HG02885 (cell line): ENCODE measurements around the gene PNPO.
"Not testable (repeated sequence)": the region's sequence is repeated elsewhere in the genome, so short reads cannot be mapped to it uniquely, and the experiment has no call there.

Source experiments
- ATAC-seq: cut with Tn5 transposase; IDR thresholded peaks from one replicate; pipeline ENCODE4 v1.9.1; 2021; ENCODE audit warnings: mild to moderate bottlenecking; ENCODE audit not compliant: unreplicated experiment, poor library complexity

PNPO gene

GRCh38 chr17:47916489-47917208 lies 24.7 kb upstream of the PNPO start:
- no peak for ATAC-seq

- no peak for ATAC-seq
These were observed 23.8 kb upstream of the PNPO start for GRCh38 chr17:47917581-47917980.

GRCh38 chr17:47918006-47918405 lies 23.4 kb upstream of the PNPO start:
- no peak for ATAC-seq

GRCh38 chr17:47918991-47919390 lies 22.4 kb upstream of the PNPO start:
- no peak for ATAC-seq

- ATAC-seq = not testable (repeated sequence)
These were observed 21.5 kb upstream of the PNPO start for GRCh38 chr17:47919889-47920288.

- no peak for ATAC-seq
These were observed 16.3 kb upstream of the PNPO start for GRCh38 chr17:47924785-47925677.

GRCh38 chr17:47925678-47925988 lies 15.7 kb upstream of the PNPO start:
- ATAC-seq = no peak

- no peak for ATAC-seq
These were observed 13.5 kb upstream of the PNPO start for GRCh38 chr17:47927821-47928400.

- ATAC-seq = no peak
These were observed 13.0 kb upstream of the PNPO start for GRCh38 chr17:47928415-47928814.

GRCh38 chr17:47929218-47930000 lies 12.0 kb upstream of the PNPO start:
- ATAC-seq = no peak

GRCh38 chr17:47931848-47932247 lies 9.5 kb upstream of the PNPO start:
- ATAC-seq = no peak

GRCh38 chr17:47934856-47935255 lies 6.5 kb upstream of the PNPO start:
- no peak for ATAC-seq

- not testable (repeated sequence) for ATAC-seq
These were observed 5.9 kb upstream of the PNPO start for GRCh38 chr17:47935468-47935867.

- ATAC-seq = no peak
These were observed 5.4 kb upstream of the PNPO start for GRCh38 chr17:47935961-47936360.

- no peak for ATAC-seq
These were observed 3.4 kb upstream of the PNPO start for GRCh38 chr17:47937941-47938340.

GRCh38 chr17:47942096-47942510 lies 732 bp downstream of the PNPO start:
- no peak for ATAC-seq

GRCh38 chr17:47942568-47942967 lies 1.2 kb downstream of the PNPO start:
- ATAC-seq = no peak

GRCh38 chr17:47945080-47945479 lies 3.7 kb downstream of the PNPO start:
- no peak for ATAC-seq

GRCh38 chr17:47945529-47946508 lies 4.4 kb downstream of the PNPO start:
- no peak for ATAC-seq
